ENCODE results near the gene SDCCAG8.

SDCCAG8 gene

GRCh38 chr1:243489681-243490546 is 234.1 kb downstream of the SDCCAG8 start:
- POLR2A ChIA-PET: no interaction called here
- CTCF ChIA-PET: no interaction called here
- no peak for DNase-seq (ENCODE audit: extremely low spot score)
- TF ChIP-seq CTBP1 (IDR thresholded peaks at IDR 0.05; ENCODE audit: borderline replicate concordance): no peak
- TF ChIP-seq BHLHE40 (IDR thresholded peaks at IDR 0.05; ENCODE audit: borderline replicate concordance): no peak
- no peak for TF ChIP-seq FOXK2 (IDR thresholded peaks at IDR 0.05)
- TF ChIP-seq FOXM1 (IDR thresholded peaks at IDR 0.05; ENCODE audit: borderline replicate concordance): no peak
- TF ChIP-seq FOXA1 (IDR thresholded peaks at IDR 0.05): no peak
- TF ChIP-seq L3MBTL2 (conservative IDR thresholded peaks at IDR 0.05): no peak
- no peak for TF ChIP-seq HDGF (IDR thresholded peaks at IDR 0.05; ENCODE audit: borderline replicate concordance)
- no peak for TF ChIP-seq ZNF384 (IDR thresholded peaks at IDR 0.05)
- no peak for TF ChIP-seq LEF1 (IDR thresholded peaks at IDR 0.05; ENCODE audit: borderline replicate concordance)
- no peak for TF ChIP-seq SUZ12 (IDR thresholded peaks at IDR 0.05)
- TF ChIP-seq NFRKB (IDR thresholded peaks at IDR 0.05): no peak
- no peak for TF ChIP-seq ELF4 (IDR thresholded peaks at IDR 0.05)
- no peak for TF ChIP-seq TARDBP (IDR thresholded peaks at IDR 0.05)
- no peak for TF ChIP-seq SP1 (IDR thresholded peaks at IDR 0.05)
- TF ChIP-seq ARNT (IDR thresholded peaks at IDR 0.05): no peak
- no peak for TF ChIP-seq PKNOX1 (IDR thresholded peaks at IDR 0.05)

DNA sequence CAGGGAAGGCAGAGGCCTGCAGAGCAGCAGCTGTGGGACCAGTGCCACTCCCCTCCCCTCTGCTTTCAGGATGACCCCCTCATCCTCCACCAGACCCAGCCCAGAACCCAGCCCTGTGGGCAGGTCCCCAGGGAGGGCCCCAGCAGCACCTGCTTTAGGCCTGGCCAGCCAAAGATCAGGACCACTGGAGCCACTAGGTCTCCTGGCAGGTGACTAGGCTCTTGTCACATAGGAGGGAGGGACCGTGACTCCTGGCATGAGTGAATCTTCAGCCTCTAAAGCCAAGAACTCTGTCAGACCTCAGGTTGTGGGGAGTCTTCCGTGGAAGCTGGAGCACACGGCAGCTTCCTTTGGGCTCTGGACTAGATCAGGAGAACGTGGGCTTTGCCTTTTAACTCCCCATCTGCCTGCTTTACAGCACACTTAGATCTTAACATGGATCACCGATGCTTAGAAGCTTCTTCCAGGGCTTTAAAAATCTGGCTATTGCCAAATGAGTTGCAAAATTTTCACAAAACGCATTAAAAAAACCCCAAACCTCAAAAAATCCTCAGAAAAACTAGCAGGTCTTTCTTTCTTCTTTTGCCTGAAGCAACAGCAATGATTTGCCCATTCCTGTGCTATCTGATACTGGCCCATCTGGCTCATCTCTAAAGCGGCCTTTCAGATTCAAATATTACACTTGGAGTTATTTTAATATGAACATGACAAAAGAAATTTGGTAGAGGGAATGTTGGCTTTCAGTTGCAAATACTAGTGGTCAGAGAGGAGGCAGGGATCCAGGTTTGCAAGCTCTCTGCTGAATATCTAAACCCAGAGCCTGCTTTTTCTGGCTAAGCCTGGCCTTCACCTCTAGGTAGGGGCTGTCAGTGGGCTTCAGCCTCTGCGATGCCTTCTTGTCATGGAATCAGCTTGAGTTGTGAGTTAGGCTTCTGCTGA is 235.2 kb downstream of the SDCCAG8 start:
- no peak for DNase-seq (ENCODE audit: extremely low spot score)
- TF ChIP-seq SP1 (IDR thresholded peaks at IDR 0.05): no peak
- no peak for TF ChIP-seq ELF4 (IDR thresholded peaks at IDR 0.05)
- TF ChIP-seq ZNF384 (IDR thresholded peaks at IDR 0.05): no peak
- no peak for TF ChIP-seq TARDBP (IDR thresholded peaks at IDR 0.05)
- TF ChIP-seq L3MBTL2 (conservative IDR thresholded peaks at IDR 0.05): no peak
- TF ChIP-seq HDGF (IDR thresholded peaks at IDR 0.05; ENCODE audit: borderline replicate concordance): no peak
- no peak for TF ChIP-seq FOXA1 (IDR thresholded peaks at IDR 0.05)
- TF ChIP-seq SUZ12 (IDR thresholded peaks at IDR 0.05): no peak
- TF ChIP-seq FOXK2 (IDR thresholded peaks at IDR 0.05): no peak
- no peak for TF ChIP-seq ARNT (IDR thresholded peaks at IDR 0.05)
- TF ChIP-seq PKNOX1 (IDR thresholded peaks at IDR 0.05): no peak
- TF ChIP-seq BHLHE40 (IDR thresholded peaks at IDR 0.05; ENCODE audit: borderline replicate concordance): no peak
- no peak for TF ChIP-seq CTBP1 (IDR thresholded peaks at IDR 0.05; ENCODE audit: borderline replicate concordance)
- TF ChIP-seq LEF1 (IDR thresholded peaks at IDR 0.05; ENCODE audit: borderline replicate concordance): no peak
- no peak for TF ChIP-seq NFRKB (IDR thresholded peaks at IDR 0.05)
- TF ChIP-seq FOXM1 (IDR thresholded peaks at IDR 0.05; ENCODE audit: borderline replicate concordance): no peak
- ChIA-PET POLR2A (no interaction called here), CTCF (no interaction called here)

DNA sequence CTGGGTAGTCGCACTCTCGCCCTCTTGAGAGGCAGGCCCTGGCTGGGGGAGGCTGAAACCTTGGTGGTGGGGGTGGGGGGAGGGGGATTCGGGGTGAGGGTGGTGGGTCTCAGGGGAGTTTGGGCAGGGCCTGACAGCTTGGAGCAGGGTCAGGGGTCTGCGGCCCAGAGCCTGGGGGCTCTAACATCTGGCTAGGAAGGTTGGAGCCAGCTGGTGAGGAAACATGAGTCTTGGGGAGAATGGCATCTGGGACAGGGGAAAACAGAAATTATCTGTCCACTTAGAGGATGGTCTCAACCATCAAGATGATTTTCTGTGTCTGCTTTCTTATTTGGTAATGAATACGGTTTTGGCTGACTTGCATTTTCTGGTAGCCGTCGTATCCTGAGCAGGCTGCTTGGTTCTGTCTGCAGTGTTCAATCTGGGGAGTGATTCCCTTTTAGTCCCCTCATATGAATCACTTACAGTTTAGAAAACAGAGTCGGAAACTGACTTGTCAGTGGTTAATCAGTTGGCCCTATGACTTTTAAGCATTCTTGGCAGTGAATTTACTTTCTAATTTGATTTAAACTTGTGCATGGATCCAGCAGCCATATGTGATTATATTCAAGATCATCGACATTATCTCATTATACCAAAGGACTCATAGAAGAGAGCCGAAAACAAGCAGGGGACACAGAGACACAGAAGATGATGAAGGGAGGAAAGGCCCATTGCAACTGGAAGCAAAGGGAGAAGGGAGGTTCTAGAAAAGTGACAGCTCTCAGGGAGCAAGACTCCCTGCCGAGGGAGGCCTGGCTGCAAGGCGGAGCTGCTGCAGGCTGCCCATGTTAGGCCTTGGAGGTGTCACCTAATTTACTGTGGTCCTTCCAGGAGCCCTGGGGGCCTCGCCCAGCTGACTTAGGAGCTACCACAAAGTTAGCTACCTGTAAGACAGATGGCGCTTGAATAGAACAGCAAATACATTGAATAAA is 237.6 kb downstream of the SDCCAG8 start:
- no peak for DNase-seq (ENCODE audit: extremely low spot score)
- ChIA-PET POLR2A (no interaction called here), CTCF (no interaction called here)
- TF ChIP-seq FOXK2 (IDR thresholded peaks at IDR 0.05): no peak
- no peak for TF ChIP-seq LEF1 (IDR thresholded peaks at IDR 0.05; ENCODE audit: borderline replicate concordance)

- POLR2A ChIA-PET: no interaction called here
Observed at GRCh38 chr1:243494741-243495431, 239.0 kb downstream of the SDCCAG8 start.

More at GRCh38 chr1:243494741-243495431, 239.0 kb downstream of the SDCCAG8 start:
- DNase-seq (ENCODE audit: extremely low spot score): no peak
- no peak for TF ChIP-seq FOXA1 (IDR thresholded peaks at IDR 0.05)
- TF ChIP-seq SP1 (IDR thresholded peaks at IDR 0.05): no peak
- no peak for TF ChIP-seq ZNF384 (IDR thresholded peaks at IDR 0.05)
- TF ChIP-seq TARDBP (IDR thresholded peaks at IDR 0.05): no peak
- no peak for TF ChIP-seq L3MBTL2 (conservative IDR thresholded peaks at IDR 0.05)
- TF ChIP-seq PKNOX1 (IDR thresholded peaks at IDR 0.05): no peak
- no peak for TF ChIP-seq HDGF (IDR thresholded peaks at IDR 0.05; ENCODE audit: borderline replicate concordance)
- TF ChIP-seq NFRKB (IDR thresholded peaks at IDR 0.05): no peak
- TF ChIP-seq FOXK2 (IDR thresholded peaks at IDR 0.05): no peak
- TF ChIP-seq SUZ12 (IDR thresholded peaks at IDR 0.05): no peak
- TF ChIP-seq BHLHE40 (IDR thresholded peaks at IDR 0.05; ENCODE audit: borderline replicate concordance): no peak
- TF ChIP-seq ELF4 (IDR thresholded peaks at IDR 0.05): no peak
- no peak for TF ChIP-seq ARNT (IDR thresholded peaks at IDR 0.05)
- TF ChIP-seq LEF1 (IDR thresholded peaks at IDR 0.05; ENCODE audit: borderline replicate concordance): no peak
- no peak for TF ChIP-seq CTBP1 (IDR thresholded peaks at IDR 0.05; ENCODE audit: borderline replicate concordance)
- no peak for TF ChIP-seq FOXM1 (IDR thresholded peaks at IDR 0.05; ENCODE audit: borderline replicate concordance)
- CTCF ChIA-PET: no interaction called here
